Measurements from ENCODE around the gene TOB1.
"Not testable (repeated sequence)": the region's sequence is repeated elsewhere in the genome, so short reads cannot be mapped to it uniquely, and the experiment has no call there.

TOB1 gene

DNA sequence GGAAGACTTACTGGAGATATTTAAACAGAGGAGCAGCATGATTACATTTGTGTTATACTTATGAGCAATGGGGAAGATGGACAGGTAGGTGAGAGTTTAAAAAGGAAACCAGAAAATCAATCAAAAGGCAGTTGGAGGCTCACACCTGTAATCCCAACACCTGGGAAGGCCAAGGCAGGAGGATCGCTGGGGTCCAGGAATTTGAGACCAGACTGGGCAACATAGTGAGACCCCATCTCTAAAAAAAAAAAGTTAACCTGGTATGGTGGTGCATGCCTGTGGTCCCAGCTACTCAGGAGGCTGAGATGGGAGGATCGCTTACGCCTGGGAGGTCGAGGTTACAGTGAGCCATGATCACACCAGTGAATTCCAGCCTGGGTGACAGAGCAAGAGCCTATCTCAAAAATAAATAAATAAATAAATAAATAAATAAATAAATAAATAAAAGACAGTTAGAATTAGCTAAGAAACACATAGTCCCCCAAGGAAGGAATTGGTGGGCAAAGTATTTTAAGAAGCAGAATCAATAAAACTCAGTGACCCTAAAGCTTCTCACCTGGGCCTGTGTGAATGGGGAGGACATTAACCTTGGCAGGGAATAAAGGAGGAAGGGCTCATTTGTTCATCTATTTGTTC is 32.3 kb upstream of the TOB1 start:
- DNase-seq (ENCODE audit: low spot score): no peak

DNA sequence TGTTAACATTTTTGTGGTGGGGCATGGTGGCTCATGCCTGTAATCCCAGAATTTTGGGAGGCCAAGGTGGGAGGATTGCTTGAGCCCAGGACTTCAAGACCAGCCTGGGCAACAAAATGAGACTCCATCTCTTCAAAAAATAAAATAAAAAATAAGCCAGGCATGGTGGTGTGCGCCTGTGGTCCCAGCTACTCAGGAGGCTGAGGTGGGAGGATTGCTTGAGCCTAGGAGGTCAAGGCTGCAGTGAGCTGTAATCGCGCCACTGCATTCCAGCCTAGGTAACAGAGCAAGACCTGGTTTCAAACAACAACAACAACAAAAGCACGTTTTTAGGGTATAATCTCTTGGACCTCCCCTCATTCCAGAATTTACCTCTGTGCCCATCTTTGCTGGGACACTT is 28.4 kb upstream of the TOB1 start:
- not testable (repeated sequence) for DNase-seq (ENCODE audit: low spot score)

DNA sequence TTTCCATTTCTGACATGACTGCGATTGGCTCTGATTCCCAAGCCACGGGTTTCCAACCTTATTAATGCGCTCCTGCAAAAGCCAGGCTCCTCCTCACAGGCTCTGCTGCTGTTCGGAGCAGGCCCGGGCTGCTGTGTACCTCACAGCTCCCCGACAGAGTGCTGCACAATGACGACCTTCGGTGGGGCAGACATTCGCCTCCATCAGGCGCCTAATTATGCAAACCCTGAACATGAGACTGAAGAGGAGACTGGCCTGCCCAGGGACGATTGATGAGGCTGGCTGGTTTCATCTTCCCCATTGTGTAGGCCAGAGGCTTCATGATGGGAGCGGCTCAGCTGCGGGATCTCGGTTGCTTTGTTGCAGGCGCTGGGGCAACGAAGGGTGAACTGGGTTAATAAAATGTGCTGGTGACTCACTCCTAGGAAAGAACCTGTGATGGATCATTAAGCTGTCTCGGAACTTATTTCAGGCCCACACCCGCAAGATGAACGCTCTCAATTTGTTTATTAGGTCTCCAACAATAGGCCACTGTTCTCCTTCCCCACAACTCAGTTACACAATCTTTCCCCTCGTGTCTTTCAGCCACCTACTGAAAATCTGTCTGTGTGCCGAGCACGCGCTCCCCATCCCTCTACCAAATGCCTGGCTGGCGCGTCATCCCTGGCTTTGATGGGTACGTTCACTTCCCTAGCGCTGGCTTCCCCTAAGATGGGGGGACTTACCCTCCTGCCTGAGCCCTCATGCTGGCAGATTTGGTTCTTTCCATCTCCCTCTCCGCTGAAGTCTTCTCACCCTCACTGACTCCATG is 27.2 kb upstream of the TOB1 start:
- peak; percentile 73 for DNase-seq (ENCODE audit: low spot score)

DNA sequence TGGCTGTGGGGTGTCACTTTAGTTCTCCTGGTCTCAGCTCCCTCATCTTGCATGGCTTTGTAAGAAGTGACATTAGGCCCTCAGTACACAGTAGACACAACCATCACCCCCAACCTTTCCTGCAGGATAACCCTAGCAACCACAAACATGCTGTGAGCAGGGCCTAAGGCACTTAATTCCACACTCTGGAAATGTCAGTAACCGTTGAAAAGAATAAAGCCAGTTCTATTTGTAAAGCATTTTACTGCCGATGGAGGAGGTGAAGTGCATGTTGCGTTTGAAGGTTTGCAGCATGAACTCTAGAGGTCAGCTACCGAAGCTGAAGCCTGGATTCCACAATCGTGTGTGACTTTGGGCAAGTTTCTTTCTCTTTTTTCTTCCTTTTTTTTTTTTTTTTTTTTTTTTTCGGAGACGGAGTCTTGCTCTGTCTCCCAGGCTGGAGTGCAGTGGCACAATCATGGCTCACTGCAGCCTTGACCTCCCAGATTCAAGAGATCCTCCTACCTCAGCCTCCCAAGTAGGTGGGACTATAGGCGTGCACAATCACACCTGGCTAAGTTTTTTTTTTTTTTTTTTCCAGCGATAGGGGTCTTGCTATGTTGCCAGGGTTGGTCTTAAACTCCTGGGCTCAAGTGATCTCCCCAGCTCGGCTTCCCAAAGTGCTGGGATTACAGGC is 26.1 kb upstream of the TOB1 start:
- DNase-seq (ENCODE audit: low spot score): no peak

DNA sequence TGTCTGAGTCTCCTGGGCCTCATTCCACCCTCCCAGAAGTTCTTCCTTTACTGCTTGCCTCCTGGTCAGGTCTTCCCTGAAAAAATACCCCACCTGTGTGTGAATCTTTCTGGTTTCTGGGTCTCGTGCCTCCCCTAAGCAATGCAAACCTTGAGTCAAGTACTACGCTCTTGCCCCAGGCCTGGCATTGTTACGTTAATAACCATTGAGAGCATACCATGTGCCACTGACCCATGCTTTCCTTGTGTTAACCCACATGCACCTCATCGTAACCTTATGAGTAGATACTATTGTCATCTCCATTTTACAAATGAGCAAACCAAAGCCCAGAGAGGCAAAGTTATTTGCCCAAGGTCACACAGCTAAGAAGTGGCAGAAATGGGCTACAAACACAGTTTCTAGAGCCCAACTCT is 25.4 kb upstream of the TOB1 start:
- DNase-seq (ENCODE audit: low spot score): no peak

DNA sequence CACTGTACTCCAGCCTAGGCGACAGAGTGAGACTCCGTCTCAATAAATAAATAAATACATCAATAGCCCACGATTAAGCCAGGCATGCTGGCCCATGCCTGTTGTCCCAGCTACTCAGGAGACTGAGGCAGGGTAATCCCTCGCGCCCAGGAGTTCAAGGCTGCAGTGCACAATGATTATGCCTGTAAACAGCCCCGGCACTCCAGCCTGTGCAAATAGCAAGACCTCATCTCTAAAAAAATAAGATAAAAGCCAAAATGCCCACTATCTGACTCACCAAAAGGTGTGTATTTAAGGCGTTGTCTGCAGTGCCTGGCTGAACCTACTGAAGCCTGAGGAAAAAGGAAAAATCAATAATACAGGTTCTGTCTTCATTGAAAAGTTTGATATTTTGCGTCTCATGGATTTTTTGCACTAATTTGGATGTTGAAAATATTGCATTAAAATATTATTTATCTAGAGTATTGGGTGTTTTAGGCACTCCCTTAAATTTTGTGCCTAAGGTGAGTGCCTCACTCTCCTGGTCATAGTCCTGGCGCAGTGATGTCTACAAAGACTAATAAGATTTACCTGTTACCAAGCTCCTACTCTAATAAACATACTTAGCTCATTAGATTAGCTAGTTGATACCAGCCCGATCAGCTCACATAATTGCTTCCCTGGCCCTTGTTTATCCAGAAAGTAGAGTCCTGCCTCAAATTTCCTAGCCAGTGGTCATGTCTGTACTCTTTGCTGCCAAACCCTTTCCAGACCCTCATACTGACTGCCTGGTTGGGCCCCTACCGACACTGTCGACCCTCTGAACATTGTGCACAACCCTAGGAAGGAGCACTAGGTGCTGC is 24.7 kb upstream of the TOB1 start:
- DNase-seq (ENCODE audit: low spot score): no peak

DNA sequence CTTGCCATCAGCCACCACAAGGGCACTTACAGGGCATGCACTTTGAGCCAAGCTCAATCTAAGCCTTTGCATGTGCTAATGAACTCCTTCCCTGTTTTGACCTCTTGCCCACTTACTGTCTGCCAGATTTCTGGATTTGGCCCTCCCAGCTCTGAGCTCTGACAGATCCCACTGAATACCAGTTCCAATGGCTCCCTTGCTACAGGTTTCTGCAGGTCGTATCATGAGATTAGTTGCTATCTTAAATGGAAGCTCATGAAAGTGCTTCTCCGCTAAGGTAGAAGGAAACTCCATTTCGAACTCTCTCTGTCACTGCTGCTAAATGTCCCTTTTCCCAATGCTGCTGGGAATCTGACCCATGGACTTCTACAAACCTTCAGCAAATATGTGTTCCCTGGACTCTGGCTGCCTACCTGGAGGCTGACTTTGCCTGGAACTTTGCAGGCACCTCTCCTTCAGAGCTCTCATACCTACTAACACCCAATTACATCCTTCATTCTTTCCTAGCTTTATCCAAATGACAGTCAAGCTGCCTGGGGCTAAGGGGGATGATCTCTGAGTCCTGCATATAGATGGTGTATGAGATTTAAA is 23.5 kb upstream of the TOB1 start:
- DNase-seq (ENCODE audit: low spot score): no peak

DNA sequence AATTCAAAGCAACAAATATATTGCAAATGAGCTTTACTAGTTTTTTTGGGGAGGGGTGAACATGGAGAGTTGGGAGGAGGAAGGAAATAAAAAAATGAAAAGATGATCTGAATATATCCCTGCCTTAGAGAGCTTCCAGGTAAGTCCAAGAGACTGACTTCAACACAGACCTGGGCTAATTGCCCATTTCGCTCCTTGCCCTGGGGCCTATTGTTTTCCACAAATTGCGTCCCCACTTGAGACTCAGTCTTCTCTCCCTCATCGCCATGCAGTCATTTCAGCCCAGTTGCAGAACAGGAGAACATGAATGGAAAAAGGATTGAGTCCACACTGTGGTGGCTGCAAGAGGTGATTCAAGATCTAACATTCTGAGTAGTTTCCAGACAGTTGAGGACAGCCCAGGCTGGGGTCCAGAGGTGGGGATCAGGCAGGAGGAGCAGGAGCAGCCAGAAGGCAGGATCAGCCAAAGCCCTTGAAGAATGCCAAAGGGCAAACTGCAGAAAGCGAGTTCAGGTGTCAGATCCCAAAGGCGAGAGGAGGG is 21.6 kb upstream of the TOB1 start:
- DNase-seq (ENCODE audit: low spot score): no peak

DNA sequence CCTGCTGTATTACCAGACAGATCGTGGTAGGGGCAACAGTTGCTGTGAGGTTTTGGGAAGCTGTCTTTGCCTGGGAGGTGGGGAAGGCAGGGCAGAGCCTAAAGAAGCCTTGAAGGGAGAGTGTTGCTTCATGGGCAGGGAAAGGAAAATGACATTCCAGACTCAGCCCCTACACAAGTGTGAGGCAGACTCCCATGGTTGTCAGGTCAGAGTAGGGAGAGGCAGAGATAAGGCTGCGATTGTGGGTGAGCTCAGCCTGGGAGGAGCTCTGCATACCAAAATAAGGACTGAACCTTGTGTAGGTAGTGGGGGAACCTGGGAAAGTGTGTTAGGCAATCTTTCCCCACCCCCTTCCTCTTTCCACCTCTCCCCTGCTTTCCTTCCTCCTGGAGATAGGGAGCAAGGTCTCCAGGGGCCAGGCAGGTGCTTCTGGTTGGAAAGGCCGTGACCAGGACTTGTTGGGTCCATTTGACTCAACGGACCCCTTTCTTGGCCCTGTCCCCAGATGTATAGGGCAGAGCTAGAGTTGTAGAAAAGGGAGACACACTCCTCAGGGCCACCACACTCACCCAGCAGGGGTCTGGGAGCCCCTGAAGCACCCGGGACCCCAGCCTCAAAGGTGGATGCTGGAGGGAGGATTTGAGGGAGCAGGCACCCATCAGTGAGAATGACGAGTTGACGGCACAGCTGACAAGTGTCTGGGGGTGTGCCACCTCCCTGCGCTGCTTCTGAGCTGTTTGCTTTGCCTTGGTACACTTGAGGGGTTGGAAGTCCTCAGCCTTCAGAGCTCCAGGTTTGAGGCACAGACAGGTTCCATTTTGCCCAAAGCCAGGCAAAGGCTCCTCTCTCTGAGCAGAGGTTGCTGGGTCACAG is 18.5 kb upstream of the TOB1 start:
- no peak for DNase-seq (ENCODE audit: low spot score)

DNA sequence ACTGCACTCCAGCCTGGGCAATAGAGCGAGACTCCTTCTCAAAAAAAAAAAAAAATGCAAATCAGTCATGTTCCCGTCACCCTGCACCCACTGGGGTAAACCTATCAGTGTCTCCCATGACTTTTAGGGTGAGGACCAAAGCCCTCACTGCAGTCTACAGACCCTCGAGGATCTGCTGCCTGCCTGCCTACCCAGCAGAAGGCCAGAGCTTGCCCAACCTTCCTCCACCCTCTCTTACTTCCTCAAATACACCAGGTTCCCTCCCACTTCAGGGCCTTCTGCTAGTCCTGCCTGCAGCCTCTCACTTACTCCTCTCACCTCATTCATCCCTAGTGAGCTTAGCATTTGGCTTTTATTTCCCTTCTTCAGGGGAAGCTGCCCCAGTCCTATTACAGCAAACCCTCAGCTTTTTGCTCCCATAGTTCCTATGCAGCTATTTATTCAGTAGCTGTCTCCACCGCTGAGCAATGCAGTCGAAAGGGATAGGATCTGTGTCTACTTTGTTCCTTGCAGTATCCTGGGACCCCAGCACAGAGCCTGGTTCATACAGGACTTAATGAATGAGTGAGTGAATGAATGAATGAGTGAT is 17.8 kb upstream of the TOB1 start:
- no peak for DNase-seq (ENCODE audit: low spot score)

DNA sequence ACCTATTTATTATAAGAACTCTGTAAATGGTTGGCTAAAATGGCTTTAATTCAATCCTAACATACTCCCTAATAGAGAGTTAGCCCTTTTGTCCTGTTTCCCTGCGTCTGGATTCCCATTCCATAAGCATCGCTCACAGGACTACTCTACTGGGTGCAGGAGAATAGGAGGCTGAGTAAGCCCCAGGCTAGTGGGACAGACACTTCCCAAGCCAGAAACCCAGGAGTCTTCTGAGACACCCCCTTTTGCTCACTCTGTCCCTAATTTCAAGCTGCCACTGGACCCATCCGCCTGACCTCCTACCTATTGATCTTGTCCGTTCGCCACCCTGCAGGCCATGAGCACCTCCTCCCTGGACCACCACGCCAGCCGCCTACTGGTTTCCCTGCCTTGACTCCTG is 16.7 kb upstream of the TOB1 start:
- DNase-seq (ENCODE audit: low spot score): no peak

DNA sequence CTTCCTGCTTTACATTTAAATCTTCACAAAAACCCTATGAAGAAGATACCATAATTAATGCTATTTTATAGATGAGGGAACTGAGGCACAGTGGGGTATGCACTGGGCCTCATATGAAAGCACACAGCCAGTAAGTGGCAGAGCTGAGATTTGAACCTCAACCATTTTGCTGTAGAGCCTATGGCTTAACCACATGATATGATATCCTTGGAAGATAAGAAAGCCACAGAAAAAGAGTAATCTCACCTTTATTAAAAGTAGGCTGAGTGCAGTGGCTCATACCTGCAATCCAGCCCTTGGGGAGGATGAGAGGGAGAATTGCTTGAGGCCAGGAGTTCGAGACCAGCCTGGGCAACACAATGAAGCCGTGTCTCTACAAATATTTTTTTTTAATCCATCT is 15.0 kb upstream of the TOB1 start:
- DNase-seq (ENCODE audit: low spot score): no peak

DNA sequence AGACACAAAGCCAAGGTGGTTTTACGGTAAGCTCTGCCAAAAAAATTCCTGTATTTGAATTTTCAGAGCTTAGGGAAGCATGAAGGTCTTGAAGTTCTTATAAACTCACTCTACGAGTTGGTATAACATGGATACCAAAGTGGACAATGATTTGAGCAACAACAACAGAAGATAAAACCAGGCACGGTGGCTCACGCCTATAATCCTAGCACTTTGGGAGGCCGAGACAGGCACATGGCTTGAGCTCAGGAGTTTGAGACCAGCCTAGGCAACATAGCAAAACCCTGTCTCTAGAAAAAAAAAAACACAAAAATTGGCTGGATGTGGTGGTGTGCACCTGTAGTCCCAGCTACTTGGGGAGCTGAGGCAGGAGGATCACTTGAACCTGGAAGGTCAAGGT is 12.9 kb upstream of the TOB1 start:
- DNase-seq (ENCODE audit: low spot score): no peak

DNA sequence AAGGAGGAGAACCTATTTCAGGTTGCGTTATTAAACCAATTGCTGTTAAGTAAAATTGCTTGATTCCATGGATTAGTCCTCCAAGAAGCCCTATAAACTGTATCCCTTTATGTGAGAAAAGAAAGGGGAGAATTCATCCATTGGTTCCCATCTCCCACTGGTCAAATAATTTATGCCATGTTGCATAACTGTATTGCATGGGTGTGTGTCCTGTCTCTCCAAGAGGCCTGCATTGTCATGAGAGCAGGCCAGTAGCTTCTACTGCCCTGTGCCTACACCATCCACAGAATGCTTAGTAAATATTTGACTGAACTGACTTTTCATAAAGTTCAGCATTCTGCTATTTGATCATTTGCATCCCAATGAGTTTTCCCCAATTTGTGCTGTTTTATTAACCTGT is 11.7 kb upstream of the TOB1 start:
- DNase-seq (ENCODE audit: low spot score): no peak

DNA sequence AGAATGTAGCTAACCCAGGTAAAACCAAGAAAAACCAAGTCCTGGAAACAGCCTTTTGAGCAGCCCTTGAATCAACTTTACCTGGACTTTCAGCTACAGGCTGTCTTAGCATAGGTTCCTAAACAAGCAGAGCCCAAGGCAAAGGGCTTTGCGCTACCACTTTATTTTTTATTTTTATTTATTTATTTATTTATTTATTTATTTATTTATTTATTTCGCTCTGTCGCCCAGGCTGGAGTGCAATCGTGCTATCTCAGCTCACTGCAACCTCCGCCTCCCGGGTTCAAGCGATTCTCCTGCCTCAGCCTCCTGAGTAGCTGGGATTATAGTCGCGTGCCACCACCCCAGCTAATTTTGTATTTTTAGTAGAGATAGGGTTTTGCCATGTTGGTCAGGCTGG is 10.9 kb upstream of the TOB1 start:
- DNase-seq (ENCODE audit: low spot score): not testable (repeated sequence)

DNA sequence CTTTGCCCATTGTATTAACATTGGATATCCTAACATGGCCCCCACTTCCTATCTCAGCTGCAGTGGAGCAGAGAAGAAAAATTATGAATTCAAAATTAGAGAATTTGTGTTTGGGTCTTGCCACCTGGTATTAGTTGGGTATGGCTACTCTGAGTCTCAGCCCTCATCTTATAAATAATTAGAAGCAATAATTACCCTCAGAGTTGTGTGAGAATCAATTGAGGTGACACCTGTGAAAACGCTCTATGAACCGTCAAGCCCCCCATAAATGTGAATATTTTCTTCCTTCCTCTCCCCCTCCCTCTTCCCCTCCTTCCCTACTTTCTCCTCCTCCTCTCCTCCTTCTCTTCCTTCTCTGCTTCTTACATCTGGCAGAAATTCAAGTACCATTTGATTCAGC is 8.9 kb upstream of the TOB1 start:
- DNase-seq (ENCODE audit: low spot score): no peak

DNA sequence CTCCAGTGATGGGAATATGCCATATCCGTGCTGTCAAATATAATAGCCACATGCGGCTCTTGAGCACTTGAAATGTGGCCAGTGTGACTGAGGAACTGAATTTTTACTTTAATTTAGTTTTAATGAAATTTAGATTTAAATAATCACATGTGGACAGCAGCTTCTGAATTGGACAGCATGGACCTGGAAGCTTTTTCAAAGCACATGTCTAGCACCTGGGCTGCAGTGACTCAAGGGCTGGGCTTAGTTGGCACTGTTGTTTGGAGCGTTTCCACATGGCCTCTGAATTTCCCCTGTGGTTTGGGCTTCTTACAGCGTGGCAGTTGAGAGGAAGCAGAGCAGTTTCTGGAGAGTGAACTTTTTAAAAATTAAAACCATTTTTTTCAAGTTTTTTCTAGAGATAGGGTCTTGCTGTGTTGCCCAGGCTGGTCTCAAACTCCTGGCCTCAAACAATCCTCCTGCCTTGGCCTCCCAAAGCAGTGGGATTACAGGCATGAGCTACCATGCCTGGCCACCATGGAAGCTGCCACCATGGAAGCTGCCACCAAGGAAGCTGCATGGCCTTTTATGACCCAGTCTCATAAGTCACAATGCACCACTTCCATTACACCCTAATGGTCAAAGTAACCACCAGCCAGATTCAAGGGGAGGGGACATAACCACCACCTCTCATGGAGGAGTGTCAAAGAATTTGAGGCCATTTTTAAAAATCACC is 6.7 kb upstream of the TOB1 start:
- DNase-seq (ENCODE audit: low spot score): peak; percentile 60

DNA sequence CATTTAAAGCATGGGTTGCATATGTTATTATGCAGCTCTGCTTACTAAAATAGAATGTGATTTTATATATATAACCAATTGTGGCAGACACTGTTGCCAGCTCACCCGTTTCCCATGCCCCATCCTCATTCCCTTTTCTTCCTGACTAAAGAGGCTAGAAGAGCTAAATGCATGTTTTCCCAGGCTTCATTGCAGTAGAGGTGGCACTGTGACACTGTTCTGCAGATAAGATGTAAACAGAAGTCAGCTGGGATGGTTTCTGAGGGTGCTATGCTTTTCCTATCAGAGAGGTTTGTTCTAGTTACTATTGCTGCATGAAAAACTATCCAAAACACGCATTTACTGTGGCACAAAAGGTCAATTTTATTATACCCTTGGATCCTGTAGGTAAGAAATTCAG is 5.7 kb upstream of the TOB1 start:
- no peak for DNase-seq (ENCODE audit: low spot score)

DNA sequence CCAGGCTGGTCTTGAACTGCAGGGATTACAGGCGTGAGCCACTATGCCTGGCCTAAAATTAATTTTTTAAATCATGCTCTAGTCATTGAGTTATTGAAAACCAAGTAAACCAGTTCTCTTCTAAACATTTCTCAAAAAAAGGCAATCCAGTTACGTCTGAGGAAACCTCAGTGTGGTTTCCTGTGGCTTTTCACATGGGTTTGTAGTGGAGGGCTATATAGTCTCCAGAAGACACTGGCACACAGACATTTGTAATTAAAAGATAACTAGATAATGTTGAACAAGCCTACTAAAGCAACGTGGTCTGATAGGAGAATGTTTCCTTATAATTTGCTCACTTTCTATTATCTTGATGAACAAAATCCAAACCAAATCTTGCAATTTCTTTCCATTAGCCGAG is 5.2 kb upstream of the TOB1 start:
- DNase-seq (ENCODE audit: low spot score): no peak

Data from SK-N-DZ (cell line).